GM12874 (cell line): ENCODE results near the gene OGDH.

ENCODE experiments used
- TF ChIP-seq, protein P1 (sequence below): IDR thresholded peaks from 2 replicates; pipeline ENCODE4 v1.5.1; 2011; ENCODE audit warnings: low read depth, mild to moderate bottlenecking, control low read depth, low read length, moderate library complexity; ENCODE audit not compliant: insufficient read depth

OGDH gene

DNA sequence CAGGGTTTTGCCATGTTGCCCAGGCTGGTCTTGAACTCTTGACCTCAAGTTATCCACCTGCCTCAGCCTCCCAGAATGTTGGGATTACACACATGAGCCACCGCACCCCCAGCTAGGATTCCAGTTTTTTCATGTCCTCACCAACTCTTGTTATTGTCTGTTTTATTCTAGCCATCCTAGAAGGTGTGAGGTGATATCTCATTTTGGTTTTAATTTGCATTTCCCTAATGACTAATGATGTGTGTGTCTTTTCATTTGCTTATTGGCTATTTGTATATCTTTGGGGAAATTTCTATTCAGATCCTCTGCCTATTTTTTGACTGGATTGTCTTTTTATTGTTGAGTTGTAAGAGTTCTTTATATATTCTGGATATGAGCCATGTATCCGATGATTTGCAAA, 83.0 kb downstream of the OGDH start:
- TF ChIP-seq, protein P1, sequence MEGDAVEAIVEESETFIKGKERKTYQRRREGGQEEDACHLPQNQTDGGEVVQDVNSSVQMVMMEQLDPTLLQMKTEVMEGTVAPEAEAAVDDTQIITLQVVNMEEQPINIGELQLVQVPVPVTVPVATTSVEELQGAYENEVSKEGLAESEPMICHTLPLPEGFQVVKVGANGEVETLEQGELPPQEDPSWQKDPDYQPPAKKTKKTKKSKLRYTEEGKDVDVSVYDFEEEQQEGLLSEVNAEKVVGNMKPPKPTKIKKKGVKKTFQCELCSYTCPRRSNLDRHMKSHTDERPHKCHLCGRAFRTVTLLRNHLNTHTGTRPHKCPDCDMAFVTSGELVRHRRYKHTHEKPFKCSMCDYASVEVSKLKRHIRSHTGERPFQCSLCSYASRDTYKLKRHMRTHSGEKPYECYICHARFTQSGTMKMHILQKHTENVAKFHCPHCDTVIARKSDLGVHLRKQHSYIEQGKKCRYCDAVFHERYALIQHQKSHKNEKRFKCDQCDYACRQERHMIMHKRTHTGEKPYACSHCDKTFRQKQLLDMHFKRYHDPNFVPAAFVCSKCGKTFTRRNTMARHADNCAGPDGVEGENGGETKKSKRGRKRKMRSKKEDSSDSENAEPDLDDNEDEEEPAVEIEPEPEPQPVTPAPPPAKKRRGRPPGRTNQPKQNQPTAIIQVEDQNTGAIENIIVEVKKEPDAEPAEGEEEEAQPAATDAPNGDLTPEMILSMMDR: no peak

DNA sequence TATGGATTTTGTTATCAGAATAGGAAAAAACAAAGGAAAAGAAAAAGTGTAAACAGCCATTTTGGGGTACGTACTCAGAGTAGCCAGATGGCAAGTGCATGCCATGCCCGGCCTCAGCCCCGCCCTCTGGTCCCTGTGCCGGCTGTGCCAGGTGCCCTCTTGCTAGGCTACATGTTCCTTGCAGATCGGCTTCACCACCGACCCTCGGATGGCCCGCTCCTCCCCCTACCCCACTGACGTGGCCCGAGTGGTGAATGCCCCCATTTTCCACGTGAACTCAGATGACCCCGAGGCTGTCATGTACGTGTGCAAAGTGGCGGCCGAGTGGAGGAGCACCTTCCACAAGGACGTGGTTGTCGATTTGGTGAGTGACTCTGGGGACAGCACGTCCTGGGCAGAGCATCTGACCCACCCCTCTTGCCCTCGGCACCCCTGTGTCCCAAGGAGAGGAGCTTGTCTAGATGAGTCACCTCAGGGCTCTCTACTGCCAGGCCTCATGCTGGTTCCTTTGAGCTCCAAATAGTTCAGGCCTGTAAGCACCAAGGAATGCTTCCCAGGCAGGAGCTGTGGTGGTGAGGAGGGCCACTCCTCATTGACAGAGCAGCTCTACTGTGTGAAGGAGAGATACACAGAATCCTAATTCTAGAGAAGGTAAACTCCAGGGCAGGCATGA, 87.3 kb downstream of the OGDH start:
- TF ChIP-seq, protein P1: no peak

DNA sequence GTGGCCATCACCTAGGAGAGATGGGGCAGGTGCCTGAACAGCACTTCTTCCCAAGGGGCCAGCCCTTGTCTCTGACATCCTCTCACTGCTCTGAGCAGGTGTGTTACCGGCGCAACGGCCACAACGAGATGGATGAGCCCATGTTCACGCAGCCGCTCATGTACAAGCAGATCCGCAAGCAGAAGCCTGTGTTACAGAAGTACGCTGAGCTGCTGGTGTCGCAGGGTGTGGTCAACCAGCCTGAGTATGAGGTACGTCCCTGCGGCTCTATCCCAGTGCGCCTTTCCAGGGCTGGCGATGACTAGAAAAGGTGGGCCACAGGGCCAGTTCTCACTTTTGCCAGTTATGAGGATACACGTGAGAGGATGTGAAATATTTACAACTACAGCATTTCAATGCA, 87.9 kb downstream of the OGDH start:
- TF ChIP-seq, protein P1: no peak

DNA sequence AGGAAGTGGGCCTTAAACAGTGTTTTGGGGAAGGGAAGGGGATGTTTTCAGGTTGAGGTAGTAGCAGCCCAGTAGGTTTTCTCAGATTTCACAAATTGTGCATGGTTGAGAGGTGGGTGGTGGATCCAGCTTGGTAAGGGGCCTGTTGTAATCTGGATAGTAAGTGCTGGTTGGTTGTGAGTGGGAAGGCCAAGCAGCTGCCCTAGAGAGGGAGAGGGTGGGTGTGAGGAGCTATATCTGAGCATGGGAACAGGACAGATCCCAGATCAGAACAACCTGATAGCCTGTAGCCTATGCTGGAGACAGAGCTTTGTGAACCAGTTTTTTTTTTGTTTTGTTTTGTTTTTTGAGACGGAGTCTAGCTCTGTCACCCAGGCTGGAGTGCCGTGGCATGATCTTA, 88.3 kb downstream of the OGDH start:
- TF ChIP-seq, protein P1: no peak

DNA sequence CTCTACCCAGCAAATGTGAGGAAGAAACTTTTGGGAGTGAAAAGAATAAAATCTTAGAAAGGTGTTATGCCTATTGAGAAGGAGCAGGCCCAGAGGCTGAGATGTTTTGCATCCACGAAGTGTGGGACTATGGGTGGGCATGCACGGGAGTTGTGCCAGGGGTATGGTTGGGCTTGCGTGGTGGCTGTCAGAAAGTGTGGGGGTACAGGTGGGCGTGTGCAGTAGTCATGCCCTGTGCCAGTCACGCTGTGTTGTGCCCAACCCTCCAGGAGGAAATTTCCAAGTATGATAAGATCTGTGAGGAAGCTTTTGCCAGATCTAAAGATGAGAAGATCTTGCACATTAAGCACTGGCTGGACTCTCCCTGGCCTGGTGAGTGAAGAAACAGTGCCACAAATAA, 89.3 kb downstream of the OGDH start:
- TF ChIP-seq, protein P1: no peak

DNA sequence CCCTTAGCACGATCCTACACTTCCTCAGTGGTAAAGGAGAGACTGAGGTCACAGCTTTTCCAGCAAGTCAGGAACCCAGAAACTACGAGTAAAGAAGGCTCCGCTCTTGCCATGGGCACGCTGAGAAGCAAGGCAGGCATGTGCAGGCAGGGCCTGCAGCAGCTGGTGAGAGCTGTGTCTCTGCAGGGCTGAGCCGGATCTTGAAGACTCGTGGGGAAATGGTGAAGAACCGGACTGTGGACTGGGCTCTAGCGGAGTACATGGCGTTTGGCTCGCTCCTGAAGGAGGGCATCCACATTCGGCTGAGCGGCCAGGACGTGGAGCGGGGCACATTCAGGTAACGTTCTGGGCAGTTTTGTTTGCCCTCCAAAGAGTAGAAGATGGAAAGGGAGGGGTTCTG, 90.3 kb downstream of the OGDH start:
- TF ChIP-seq, protein P1: no peak

DNA sequence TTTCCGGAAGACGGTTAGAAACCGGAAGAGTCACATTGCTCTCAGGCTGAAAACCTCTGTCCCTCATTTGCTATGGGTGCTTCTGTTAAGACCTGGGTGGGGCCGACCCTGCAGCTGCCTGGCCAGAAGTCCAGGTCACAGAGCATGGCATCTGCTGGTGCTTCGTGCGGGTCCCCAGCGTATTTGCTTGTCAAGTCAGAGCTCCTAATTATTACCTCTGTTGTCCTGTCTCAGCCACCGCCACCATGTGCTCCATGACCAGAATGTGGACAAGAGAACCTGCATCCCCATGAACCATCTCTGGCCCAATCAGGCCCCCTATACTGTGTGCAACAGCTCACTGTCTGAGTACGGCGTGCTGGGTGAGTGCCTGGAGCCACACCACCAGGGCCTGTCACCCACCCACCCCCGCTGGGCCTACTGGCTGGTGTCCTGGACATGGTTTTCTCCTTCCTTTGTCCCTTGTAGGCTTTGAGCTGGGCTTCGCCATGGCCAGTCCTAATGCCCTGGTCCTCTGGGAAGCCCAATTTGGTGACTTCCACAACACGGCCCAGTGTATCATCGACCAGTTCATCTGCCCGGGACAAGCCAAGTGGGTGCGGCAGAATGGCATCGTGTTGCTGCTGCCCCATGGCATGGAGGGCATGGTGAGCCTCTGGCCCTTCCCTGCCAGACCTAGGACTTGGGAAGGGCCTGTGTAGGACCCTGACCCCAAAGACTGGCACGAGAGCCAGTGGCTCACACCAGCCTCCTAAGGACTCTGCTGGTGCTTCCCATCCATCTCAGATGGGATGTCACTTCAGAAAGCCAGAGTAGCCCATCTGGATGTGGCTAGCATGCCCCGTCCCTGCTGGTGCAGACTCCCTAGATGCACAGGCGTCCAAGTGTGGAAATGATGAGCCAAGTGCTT, 91.0 kb downstream of the OGDH start:
- TF ChIP-seq, protein P1: no peak
